ENCODE measurements around the gene CABP4. TPM values are rescaled to one million over a fixed set of nuclear protein-coding genes. Genes with fewer than 3 reads are reported as not detected.
"Not testable (repeated sequence)": the region's sequence is repeated elsewhere in the genome, so short reads cannot be mapped to it uniquely, and the experiment has no call there.

CABP4 gene
- total and polyA plus RNA-seq, 9 donors = 0.29 to 1.2 (median 0.66) TPM

DNA sequence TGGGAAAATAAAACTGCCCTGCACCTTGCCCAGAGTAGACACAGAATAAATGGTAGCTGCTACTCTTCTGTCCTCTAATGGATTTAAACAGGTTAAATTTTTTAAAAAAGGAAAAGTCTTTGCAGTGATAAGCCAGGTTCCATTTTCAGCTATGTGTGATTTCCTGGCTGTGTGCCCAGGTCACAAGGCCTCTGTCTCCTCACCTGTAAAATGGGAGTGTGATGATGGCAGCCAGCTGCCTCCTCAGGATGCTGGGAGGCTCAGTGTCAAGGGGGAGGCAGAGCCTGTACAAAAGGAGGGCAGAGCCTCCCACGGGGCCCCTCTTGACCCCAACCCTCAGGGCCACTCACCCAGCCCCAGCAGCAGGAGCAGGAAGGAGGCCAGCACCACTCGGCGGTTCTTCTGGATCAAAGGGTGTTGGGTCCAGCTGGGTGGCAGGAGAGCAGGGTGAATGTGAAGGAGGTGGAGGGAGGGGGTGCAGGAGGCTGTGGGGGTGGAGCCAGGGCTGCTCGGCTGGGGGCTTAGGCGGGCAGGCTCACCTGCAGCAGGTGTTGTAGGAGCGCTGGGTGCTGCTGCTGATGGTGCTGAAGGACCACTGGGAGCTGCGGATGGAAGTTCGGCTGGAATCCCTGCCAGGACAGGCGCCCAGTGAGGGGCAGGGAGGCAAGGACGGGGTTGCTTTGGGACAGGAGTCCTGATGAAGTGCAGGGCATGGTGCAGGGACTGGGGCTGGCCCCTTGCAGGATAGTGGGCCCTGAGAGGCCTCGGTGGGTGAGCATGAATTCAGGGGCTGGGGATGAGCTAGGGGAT lies 12.0 kb downstream of the CABP4 start:
- no peaks in the 10 kb centered on the region for H3K9me3 ChIP-seq (replicated peaks; ENCODE audit: control insufficient read depth, low read depth, low read length)
- H3K27me3 ChIP-seq (ENCODE audit: control insufficient read depth, insufficient read depth, low read length) = no peaks in the 10 kb centered on the region
- peaks cover 9% of the 10 kb centered on the region for H3K36me3 ChIP-seq (ENCODE audit: control insufficient read depth, insufficient read depth, low read length)
- DNase-seq = no peak
- peaks cover 35% of the 10 kb centered on the region for H3K4me1 ChIP-seq (ENCODE audit: control insufficient read depth, insufficient read depth, low read length)
- WGBS (ENCODE audit: insufficient coverage) = 71% methylated on average over 10 of the region's 11 CpGs
- H3K27ac ChIP-seq (ENCODE audit: low read length) = no peak overlapping the region
- H3K4me3 ChIP-seq (ENCODE audit: low read length) = no peak overlapping the region

DNA sequence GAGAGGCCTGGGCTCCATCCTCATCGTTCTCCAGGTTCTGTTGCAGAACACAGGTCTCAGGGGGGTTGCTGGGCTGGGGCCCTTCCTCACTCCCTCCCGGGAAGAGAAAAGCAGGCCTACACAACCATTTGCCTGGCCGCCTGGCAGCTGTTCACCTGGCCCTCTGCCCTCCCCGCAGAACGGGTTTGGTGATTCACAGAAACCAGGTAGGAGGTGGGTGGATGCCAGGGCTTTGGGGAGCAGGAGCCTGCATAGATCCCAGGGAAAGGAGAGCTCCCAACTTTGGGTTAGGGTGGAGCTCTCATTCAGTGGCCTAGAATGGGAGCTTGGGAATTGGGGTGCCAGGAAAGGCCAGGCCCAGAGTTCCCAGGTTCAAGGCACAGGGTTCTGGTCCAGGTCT lies 12.9 kb downstream of the CABP4 start:
- 5% methylated on average over 4 of the region's 5 CpGs for WGBS (ENCODE audit: insufficient coverage)
- H3K27ac ChIP-seq (ENCODE audit: low read length) = peak overlapping the region; percentile 69
- DNase-seq = no peak

DNA sequence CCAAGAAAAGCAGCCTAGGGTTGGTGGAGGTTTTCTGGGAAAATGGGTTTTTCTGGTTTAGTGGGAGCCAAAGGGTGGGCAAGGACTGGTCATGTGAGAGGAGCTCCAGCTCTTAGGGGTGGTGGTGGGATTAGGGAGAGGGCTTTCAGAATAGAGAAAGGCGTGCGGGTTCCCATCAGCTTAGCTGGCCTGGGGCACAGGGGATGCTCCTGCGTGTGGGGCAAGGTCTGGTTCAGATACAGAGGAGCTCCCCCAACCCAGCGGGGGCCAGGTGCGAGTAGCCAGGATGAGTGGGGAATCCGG lies 13.3 kb downstream of the CABP4 start:
- whole genome bisulfite sequencing (ENCODE audit: insufficient coverage) = 0% methylated on average over 3 of the region's 6 CpGs
- DNase-seq = no peak
- Histone ChIP-seq H3K27ac (ENCODE audit: low read length) (peak overlapping the region; percentile 69), H3K27me3 (ENCODE audit: control insufficient read depth, insufficient read depth, low read length) (peaks cover 2% of the 10 kb centered on the region), H3K36me3 (ENCODE audit: control insufficient read depth, insufficient read depth, low read length) (peaks cover 9% of the 10 kb centered on the region), H3K4me3 (ENCODE audit: low read length) (peak overlapping the region; percentile 81), H3K4me1 (ENCODE audit: control insufficient read depth, insufficient read depth, low read length) (peaks cover 35% of the 10 kb centered on the region), H3K9me3 (replicated peaks; ENCODE audit: control insufficient read depth, low read depth, low read length) (no peaks in the 10 kb centered on the region)

More for the DNA sequence above, 12.9 kb downstream of the CABP4 start:
- Histone ChIP-seq H3K4me3 (ENCODE audit: low read length) (peak overlapping the region; percentile 81), H3K27me3 (ENCODE audit: control insufficient read depth, insufficient read depth, low read length) (peaks cover 2% of the 10 kb centered on the region), H3K4me1 (ENCODE audit: control insufficient read depth, insufficient read depth, low read length) (peaks cover 35% of the 10 kb centered on the region), H3K9me3 (replicated peaks; ENCODE audit: control insufficient read depth, low read depth, low read length) (no peaks in the 10 kb centered on the region), H3K36me3 (ENCODE audit: control insufficient read depth, insufficient read depth, low read length) (peaks cover 9% of the 10 kb centered on the region)

DNA sequence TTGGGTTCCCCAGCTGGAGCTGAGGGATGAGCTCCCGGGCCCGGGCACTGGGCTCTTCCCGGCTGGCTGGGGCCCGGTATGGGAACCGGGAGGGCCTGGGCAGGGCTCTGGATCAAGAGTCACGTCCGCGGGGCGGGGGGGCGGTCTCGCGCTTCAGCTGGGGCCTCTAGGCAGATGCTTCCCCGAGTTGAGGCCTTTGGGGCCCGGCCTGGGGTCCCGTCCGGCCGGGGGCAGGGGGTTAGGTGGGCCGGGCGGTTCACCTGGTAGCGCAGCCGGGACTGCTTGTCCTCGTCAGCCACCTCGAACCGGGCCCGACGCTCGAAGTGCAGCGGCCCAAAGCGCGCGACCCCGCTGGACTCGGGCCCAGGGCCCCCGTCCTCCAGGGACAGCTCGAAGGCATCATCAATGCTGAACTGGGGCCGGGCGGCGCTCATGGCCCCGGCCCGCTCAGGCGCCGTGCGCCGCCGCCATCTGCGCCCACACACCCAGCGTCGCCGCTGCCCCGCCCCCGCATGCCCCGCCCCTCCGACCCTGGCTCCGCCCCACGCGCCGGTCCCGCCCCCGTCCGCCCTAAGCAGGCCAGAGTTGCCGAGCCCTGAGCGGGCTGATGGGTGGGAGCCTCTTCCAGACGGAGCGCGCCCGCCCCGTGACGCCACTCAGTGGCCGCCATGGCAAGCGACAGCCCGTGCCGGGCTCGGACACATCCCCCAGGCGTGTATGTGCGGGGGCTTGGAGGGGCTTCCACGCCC lies 13.8 kb downstream of the CABP4 start, which contains the start of gene TMEM134:
Gene TMEM134 (minus strand): TSS at position 493 of the 749 bp plus-strand sequence. CDS start 59 bp downstream, at position 434.
- DNase-seq = peak; percentile 97
- H3K9me3 ChIP-seq (replicated peaks; ENCODE audit: control insufficient read depth, low read depth, low read length) = no peaks in the 10 kb centered on the region
- peaks cover 2% of the 10 kb centered on the region for H3K27me3 ChIP-seq (ENCODE audit: control insufficient read depth, insufficient read depth, low read length)
- peaks cover 31% of the 10 kb centered on the region for H3K4me1 ChIP-seq (ENCODE audit: control insufficient read depth, insufficient read depth, low read length)
- H3K36me3 ChIP-seq (ENCODE audit: control insufficient read depth, insufficient read depth, low read length) = peaks cover 9% of the 10 kb centered on the region
- WGBS (ENCODE audit: insufficient coverage) = under 1% methylated on average over 72 of the region's 76 CpGs
- peak within 1 kb of the TSS; percentile 81 for H3K4me3 ChIP-seq (ENCODE audit: low read length)
- peak within 1 kb of the TSS; percentile 92 for H3K27ac ChIP-seq (ENCODE audit: low read length)

DNA sequence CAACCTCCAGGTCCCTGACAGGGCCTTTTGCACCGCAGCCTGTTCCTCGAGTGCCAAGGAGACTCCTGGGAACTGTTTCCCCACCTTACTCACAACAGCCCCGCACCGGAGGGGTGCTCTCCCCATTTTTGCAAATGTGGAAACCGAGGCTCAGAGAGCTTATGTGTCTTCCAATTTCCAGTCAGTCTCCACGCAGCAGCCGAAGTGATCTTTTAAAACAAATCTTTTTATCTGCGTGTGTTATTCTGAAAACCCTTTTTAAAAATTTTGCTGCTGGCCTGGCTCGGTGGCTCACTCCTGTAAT lies 14.3 kb downstream of the CABP4 start:
- 18% methylated on average over 6 of the region's 9 CpGs for WGBS (ENCODE audit: insufficient coverage)
- Histone ChIP-seq H3K27ac (ENCODE audit: low read length) (peak overlapping the region; percentile 92), H3K4me3 (ENCODE audit: low read length) (peak overlapping the region; percentile 73), H3K27me3 (ENCODE audit: control insufficient read depth, insufficient read depth, low read length) (peaks cover 2% of the 10 kb centered on the region), H3K4me1 (ENCODE audit: control insufficient read depth, insufficient read depth, low read length) (peaks cover 26% of the 10 kb centered on the region), H3K9me3 (replicated peaks; ENCODE audit: control insufficient read depth, low read depth, low read length) (no peaks in the 10 kb centered on the region), H3K36me3 (ENCODE audit: control insufficient read depth, insufficient read depth, low read length) (peaks cover 9% of the 10 kb centered on the region)
- no peak for DNase-seq

DNA sequence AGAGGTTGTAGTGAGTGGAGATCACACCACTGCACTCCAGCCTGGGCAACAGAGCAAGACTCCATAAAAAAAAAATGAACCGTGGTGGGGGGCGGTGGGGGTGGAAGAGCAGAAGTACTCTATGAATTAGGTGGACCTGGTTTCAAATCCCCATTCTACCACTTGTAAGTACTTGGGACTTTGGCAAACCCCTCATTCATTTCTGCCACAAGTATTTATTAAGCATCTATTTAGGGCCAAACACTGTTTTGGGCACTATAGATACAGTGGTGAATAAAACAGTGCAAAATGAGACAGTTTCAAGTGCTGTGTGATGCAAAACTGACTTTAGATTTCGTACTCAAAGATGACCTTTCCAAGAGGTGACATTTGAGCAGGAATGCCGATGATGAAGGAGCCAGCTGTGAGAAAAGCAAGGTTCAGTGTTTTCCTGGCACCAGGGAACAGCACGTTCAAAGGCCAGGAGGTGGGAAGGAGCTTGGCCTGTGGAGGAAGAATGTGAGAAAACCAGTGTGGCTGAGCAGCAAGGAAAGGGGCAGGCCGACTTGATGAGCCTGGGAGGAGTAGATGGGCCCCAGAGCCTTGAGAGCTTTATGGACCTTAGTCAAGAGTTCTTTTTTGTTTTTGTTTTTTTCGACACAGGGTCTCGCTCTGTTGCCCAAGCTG lies 15.3 kb downstream of the CABP4 start:
- H3K9me3 ChIP-seq (replicated peaks; ENCODE audit: control insufficient read depth, low read depth, low read length) = no peaks in the 10 kb centered on the region
- H3K4me1 ChIP-seq (ENCODE audit: control insufficient read depth, insufficient read depth, low read length) = peaks cover 20% of the 10 kb centered on the region
- no peak for DNase-seq
- H3K27me3 ChIP-seq (ENCODE audit: control insufficient read depth, insufficient read depth, low read length) = peaks cover 2% of the 10 kb centered on the region
- no peak overlapping the region for H3K4me3 ChIP-seq (ENCODE audit: low read length)
- 57% methylated on average over 4 of the region's 8 CpGs for WGBS (ENCODE audit: insufficient coverage)
- H3K36me3 ChIP-seq (ENCODE audit: control insufficient read depth, insufficient read depth, low read length) = peaks cover 7% of the 10 kb centered on the region
- H3K27ac ChIP-seq (ENCODE audit: low read length) = no peak overlapping the region

DNA sequence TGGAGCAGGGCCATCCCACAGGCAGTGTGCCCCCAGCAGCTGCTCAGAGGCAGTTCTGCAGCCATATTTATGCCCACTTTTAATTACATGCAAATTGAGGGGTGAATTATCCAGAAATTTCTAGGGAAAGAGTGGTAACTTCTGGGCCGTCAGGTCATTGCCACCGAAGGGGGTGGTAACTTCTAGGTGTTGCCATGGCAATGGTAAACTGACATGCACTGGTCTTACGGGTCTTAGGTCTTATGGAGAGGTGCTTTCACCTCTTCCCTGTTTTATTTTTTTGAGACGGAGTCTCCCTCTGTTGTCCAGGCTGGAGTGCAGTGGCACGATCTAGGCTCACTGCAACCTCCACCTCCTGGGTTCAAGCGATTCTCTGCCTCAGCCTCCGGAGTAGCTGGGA lies 17.7 kb downstream of the CABP4 start:
- Histone ChIP-seq H3K4me1 (ENCODE audit: control insufficient read depth, insufficient read depth, low read length) (peaks cover 13% of the 10 kb centered on the region), H3K27me3 (ENCODE audit: control insufficient read depth, insufficient read depth, low read length) (peaks cover 4% of the 10 kb centered on the region), H3K27ac (ENCODE audit: low read length) (no peak overlapping the region), H3K36me3 (ENCODE audit: control insufficient read depth, insufficient read depth, low read length) (no peaks in the 10 kb centered on the region), H3K9me3 (replicated peaks; ENCODE audit: control insufficient read depth, low read depth, low read length) (no peaks in the 10 kb centered on the region), H3K4me3 (ENCODE audit: low read length) (no peak overlapping the region)
- WGBS (ENCODE audit: insufficient coverage) = 65% methylated on average over 4 of the region's 7 CpGs
- DNase-seq = no peak

DNA sequence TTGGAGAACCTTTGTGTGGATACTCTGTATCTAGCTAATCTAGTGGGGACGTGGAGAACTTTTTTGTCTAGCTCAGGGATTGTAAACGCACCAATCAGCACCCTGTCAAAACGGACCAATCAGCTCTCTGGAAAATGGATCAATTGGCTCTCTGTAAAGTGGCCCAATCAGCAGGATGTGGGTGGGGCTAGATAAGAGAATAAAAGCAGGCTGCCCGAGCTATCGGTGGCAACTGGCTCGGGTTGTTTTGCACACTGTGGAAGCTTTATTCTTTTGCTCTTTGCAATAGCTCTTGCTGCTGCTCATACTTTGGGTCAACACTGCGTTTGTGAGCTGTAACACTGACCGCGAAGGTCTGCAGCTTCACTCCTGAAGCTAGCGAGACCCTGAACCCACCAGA lies 21.5 kb downstream of the CABP4 start:
- not testable (repeated sequence) for H3K4me1 ChIP-seq (ENCODE audit: control insufficient read depth, insufficient read depth, low read length); H3K27ac ChIP-seq (ENCODE audit: low read length); H3K4me3 ChIP-seq (ENCODE audit: low read length); H3K36me3 ChIP-seq (ENCODE audit: control insufficient read depth, insufficient read depth, low read length); DNase-seq; H3K9me3 ChIP-seq (replicated peaks; ENCODE audit: control insufficient read depth, low read depth, low read length); H3K27me3 ChIP-seq (ENCODE audit: control insufficient read depth, insufficient read depth, low read length)
- WGBS (ENCODE audit: insufficient coverage) = 90% methylated on average over 10 of the region's 10 CpGs

DNA sequence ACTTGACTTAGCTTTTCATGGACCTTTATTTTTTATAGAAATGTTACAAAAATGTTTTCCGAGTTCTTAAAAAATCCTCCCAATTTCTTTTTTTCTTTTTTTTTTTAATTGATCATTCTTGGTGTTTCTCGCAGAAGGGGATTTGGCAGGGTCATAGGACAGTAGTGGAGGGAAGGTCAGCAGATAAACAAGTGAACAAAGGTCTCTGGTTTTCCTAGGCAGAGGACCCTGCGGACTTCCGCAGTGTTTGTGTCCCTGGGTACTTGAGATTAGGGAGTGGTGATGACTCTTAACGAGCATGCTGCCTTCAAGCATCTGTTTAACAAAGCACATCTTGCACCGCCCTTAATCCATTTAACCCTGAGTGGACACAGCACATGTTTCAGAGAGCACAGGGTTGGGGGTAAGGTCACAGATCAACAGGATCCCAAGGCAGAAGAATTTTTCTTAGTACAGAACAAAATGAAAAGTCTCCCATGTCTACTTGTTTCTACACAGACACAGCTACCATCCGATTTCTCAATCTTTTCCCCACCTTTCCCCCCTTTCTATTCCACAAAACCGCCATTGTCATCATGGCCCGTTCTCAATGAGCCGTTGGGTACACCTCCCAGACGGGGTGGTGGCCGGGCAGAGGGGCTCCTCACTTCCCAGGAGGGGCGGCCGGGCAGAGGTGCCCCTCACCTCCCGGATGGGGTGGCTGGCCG lies 22.3 kb downstream of the CABP4 start:
- not testable (repeated sequence) for DNase-seq; H3K4me3 ChIP-seq (ENCODE audit: low read length); H3K27ac ChIP-seq (ENCODE audit: low read length); H3K4me1 ChIP-seq (ENCODE audit: control insufficient read depth, insufficient read depth, low read length); H3K27me3 ChIP-seq (ENCODE audit: control insufficient read depth, insufficient read depth, low read length); H3K9me3 ChIP-seq (replicated peaks; ENCODE audit: control insufficient read depth, low read depth, low read length); H3K36me3 ChIP-seq (ENCODE audit: control insufficient read depth, insufficient read depth, low read length)
- 72% methylated on average over 6 of the region's 16 CpGs for WGBS (ENCODE audit: insufficient coverage)

Measured in muscle of leg (tissue), 11 donors.